Common myeloid progenitor, CD34-positive (primary cell): ENCODE data around the gene SH2B3.
A peak's percentile ranks its signal among the peaks of the same experiment; 100 is the strongest.
"Not testable (repeated sequence)": the region's sequence is repeated elsewhere in the genome, so short reads cannot be mapped to it uniquely, and the experiment has no call there.

Source experiments
- CTCF ChIA-PET: fragments of 350-600 bp; sonication (Branson Sonifier 250); formaldehyde crosslinking; loops from one replicate; lab custom pipeline; 2021; ENCODE audit warnings: antibody characterized with exemption; lab: Charles Lee
- POLR2A ChIA-PET: fragments of 350-600 bp; sonication (Branson Sonifier 250); formaldehyde crosslinking; loops from one replicate; lab custom pipeline; 2021; ENCODE audit warnings: antibody characterized with exemption; lab: Charles Lee
- DNase-seq, 3 donors: peaks; one replicate each; pipeline versions ENCODE4 v3.0.0 to v3.0.0-alpha.2; 2013
- H3K27ac ChIP-seq, 2 experiments: 1 replicate in 1 of 2; 2 replicates in 1 of 2; pipeline ENCODE4 v1.7.0; 2013; ENCODE audit warnings: inconsistent platforms in 2 of 2, low read length in 2 of 2, mild to moderate bottlenecking in 2 of 2, low read depth in 1 of 2, moderate library complexity in 1 of 2; ENCODE audit not compliant: severe bottlenecking in 2 of 2, insufficient read depth in 1 of 2, poor library complexity in 1 of 2
- H3K27me3 ChIP-seq, 5 experiments: replicated peaks in 2 of 5; 1 replicate in 3 of 5; 2 replicates in 2 of 5; pipeline versions ENCODE4 v1.6.1 to v1.7.0; 2013; ENCODE audit warnings: low read length in 4 of 5, mild to moderate bottlenecking in 2 of 5, moderate library complexity in 2 of 5, inconsistent platforms in 1 of 5; ENCODE audit not compliant: insufficient read depth in 5 of 5, control insufficient read depth in 4 of 5
- H3K36me3 ChIP-seq, 4 experiments: 1 replicate in 2 of 4; 2 replicates in 2 of 4; pipeline versions ENCODE4 v1.6.1 to v1.7.0; 2013; ENCODE audit warnings: low read length in 3 of 4, control low read depth in 1 of 4, mild to moderate bottlenecking in 1 of 4; ENCODE audit not compliant: control insufficient read depth in 4 of 4, insufficient read depth in 4 of 4
- H3K4me1 ChIP-seq, 4 experiments: 1 replicate in 3 of 4; 2 replicates in 1 of 4; pipeline versions ENCODE4 v1.6.1 to v1.7.1; 2013; ENCODE audit warnings: low read length in 3 of 4, mild to moderate bottlenecking in 3 of 4, control low read depth in 1 of 4, inconsistent platforms in 1 of 4, moderate library complexity in 1 of 4; ENCODE audit not compliant: control insufficient read depth in 4 of 4, insufficient read depth in 4 of 4; ENCODE audit errors: control extremely low read depth in 1 of 4
- H3K4me3 ChIP-seq, 7 experiments: 1 replicate in 4 of 7; 2 replicates in 3 of 7; pipeline versions ENCODE4 v1.5.1 to v1.7.0; 2013; ENCODE audit warnings: mild to moderate bottlenecking in 7 of 7, low read length in 6 of 7, moderate library complexity in 6 of 7, inconsistent platforms in 2 of 7, low read depth in 2 of 7, control low read depth in 1 of 7; ENCODE audit not compliant: insufficient read depth in 4 of 7, control insufficient read depth in 1 of 7; ENCODE audit errors: extremely low read depth in 1 of 7
- H3K9me3 ChIP-seq, 5 experiments: 1 replicate in 4 of 5; 2 replicates in 1 of 5; pipeline versions ENCODE4 v1.6.1 to v1.7.1; 2013; ENCODE audit warnings: low read length in 4 of 5, mild to moderate bottlenecking in 2 of 5, inconsistent platforms in 1 of 5, low read depth in 1 of 5, moderate library complexity in 1 of 5; ENCODE audit not compliant: control insufficient read depth in 4 of 5, insufficient read depth in 2 of 5; ENCODE audit errors: control extremely low read depth in 1 of 5
- WGBS: methylation state at CpG from one replicate; pipeline ENCODE4 v1.1.5; 2013; ENCODE audit not compliant: insufficient coverage; 5-methylcytosine and 5-hydroxymethylcytosine counted together

Gene SH2B3

DNA sequence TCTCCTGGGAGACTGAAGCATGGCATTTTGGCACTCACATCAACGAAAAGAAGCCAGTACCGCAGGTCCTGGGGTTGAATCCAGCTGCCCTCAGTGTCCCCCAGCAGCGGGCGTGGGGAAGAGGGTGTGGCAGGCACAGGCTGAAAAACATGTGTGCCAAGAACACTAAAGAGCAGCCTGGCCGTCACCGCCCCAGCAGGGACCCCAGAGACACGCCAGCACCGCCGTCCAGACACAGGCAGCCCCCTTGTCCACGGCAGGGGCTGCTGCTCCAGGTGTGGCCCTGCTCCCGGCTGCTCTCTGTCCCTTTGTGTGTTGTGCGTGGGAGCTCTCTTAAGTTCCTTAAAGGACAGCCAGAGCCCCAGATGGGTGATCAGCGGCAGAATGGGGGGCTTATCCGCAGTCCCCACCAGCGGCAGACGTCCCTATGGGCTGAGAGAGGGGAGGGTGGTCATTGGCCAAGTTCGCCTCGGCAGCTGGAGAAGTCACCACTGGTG lies 37.4 kb upstream of the SH2B3 start:
- H3K27me3 ChIP-seq: no peaks in the 10 kb centered on the region
- H3K9me3 ChIP-seq: no peaks in the 10 kb centered on the region
- WGBS: 0% methylated on average over 16 of the region's 18 CpGs
- H3K4me3 ChIP-seq: peak overlapping the region; percentile 51 to 79 (median 71)
- POLR2A ChIA-PET: no interaction called here
- peak overlapping the region in 1 of 2 experiments; percentile 14 for H3K27ac ChIP-seq
- peak in 2 of 3 donors; percentile 30 to 51 for DNase-seq
- H3K36me3 ChIP-seq: peaks cover 3 to 12% (median 9%) of the 10 kb centered on the region in 4 experiments
- CTCF ChIA-PET: interaction anchor here (0.5 to 3.2 kb wide), 5 partner anchors 10 to 83 kb away, joined by 3 to 11 read pairs (median 7); no protein-coding TSS in a partner anchor
- peaks cover 3 to 27% (median 23%) of the 10 kb centered on the region in 4 experiments for H3K4me1 ChIP-seq

DNA sequence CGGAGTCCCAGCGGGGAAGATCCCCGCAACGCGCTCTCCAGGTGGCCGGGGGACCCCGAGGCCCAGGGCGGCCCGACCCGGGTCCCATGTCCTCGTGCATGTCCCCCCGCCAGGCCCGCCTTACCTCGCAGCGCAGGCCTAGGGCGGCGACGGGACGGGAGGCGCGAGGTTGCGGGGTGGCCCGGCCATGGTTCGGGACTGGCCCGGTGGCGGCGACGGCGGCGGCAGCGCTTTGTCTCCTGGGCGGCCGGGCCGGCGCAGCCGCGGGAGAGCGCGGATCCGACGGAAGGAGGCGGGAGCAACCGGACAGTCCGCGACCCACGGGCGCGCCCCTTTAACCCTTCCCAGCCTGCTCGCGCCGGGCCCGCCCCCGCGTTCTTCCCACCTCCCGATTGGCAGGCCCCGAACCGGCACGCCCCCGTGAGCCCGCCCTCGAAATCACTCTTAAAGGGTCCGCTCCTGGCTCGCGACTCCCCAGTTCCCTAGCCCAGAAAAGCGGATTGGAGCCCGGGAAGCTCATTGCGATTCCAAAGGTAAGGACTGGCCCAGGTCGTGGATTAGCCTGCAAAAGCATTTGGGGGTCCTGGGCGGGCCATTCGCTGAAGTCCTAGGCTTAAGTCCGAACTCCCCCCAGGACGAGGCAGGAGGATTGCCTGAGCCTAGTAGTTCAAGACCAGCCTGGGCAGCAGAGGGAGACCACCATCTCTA lies 36.8 kb upstream of the SH2B3 start, which contains the start of gene PHETA1:
TSS of gene PHETA1 (minus strand) at position 308 of the 708 bp plus-strand sequence. CDS start 5,668 bp downstream, outside the sequence.
- ChIA-PET POLR2A (interaction anchor here (1.0 kb wide), 1 partner anchor 8 kb away, joined by 3 read pairs; no protein-coding TSS in a partner anchor), CTCF (interaction anchor here (0.9 to 3.2 kb wide), 8 partner anchors 9 to 1102 kb away, joined by 3 to 11 read pairs (median 4); no protein-coding TSS in a partner anchor)
- 0% methylated on average over 53 of the region's 72 CpGs for WGBS
- H3K4me1 ChIP-seq: peaks cover 3 to 27% (median 23%) of the 10 kb centered on the region in 4 experiments
- H3K27me3 ChIP-seq: no peaks in the 10 kb centered on the region
- H3K9me3 ChIP-seq: no peaks in the 10 kb centered on the region
- peak; percentile 56 to 66 (median 56) for DNase-seq
- H3K4me3 ChIP-seq: peak within 1 kb of the TSS; percentile 51 to 79 (median 71)
- peak within 1 kb of the TSS in 1 of 2 experiments; percentile 14 for H3K27ac ChIP-seq
- H3K36me3 ChIP-seq: peaks cover 3 to 11% (median 4%) of the 10 kb centered on the region in 4 experiments

DNA sequence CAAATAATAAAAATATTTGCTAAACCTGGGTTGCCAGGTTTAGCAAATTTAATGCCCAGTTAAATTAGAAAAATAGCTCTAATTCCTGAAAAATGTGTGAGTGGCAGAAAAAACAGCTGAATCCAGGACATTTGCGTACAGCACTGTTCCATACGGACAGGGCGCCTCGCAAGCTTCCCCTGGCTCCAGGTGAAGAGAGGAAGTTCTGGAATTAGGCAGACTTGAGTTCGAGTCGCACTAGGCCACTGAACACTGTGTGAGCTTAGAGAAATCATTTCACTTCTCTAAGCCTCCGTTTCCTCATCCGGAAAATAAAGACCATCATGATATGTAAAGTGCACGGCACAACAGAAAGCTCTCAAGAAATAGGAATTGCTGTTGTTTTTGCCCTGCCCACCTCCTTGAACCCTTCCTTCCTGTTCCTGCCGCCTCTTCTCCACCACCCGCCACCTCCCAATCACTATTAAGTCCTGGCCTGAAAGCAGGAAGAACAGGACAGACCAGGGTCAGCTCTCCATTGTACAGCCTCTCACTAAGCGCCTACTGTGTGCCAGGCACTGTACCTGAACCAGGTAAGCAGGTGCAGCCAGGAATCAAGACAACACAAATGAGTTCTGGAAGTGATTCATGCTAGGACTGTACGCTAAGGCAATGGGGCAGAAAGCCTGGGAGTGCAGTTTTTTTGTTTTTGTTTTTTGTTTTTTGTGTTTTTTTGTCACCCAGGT lies 36.1 kb upstream of the SH2B3 start:
- ChIA-PET POLR2A (interaction anchor here (1.0 kb wide), 1 partner anchor 9 kb away, joined by 3 read pairs; no protein-coding TSS in a partner anchor), CTCF (interaction anchor here (0.9 to 3.2 kb wide), 8 partner anchors 9 to 1101 kb away, joined by 3 to 11 read pairs (median 4); no protein-coding TSS in a partner anchor)
- Histone ChIP-seq H3K4me3 (peak overlapping the region in 6 of 7 experiments; percentile 61 to 79 (median 74)), H3K4me1 (peaks cover 3 to 27% (median 23%) of the 10 kb centered on the region in 4 experiments), H3K9me3 (no peaks in the 10 kb centered on the region), H3K27me3 (no peaks in the 10 kb centered on the region), H3K27ac (no peak overlapping the region), H3K36me3 (peaks cover 3 to 10% (median 4%) of the 10 kb centered on the region in 4 experiments)
- 44% methylated on average over 12 of the region's 13 CpGs for WGBS
- DNase-seq: no peak

DNA sequence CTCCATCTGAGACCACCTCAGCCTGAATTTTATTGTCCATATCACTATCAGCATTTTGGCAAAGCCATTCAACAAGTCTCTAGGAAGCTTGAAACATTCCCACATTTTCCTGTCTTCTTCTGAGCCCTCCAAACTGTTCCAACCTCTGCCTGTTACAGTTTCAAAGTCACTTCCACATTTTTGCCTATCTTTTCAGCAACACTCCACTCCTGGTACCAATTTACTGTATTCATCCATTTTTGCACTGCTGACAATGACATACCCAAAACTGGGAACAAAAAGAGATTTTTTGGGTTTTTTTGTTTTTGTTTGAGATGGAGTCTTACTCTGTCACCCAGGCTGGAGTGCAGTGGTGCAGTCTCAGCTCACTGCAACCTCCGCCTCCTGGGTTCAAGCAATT lies 32.5 kb upstream of the SH2B3 start:
- DNase-seq, H3K4me3 ChIP-seq, POLR2A ChIA-PET, H3K36me3 ChIP-seq, H3K9me3 ChIP-seq, H3K27ac ChIP-seq, H3K27me3 ChIP-seq: not testable (repeated sequence)
- H3K4me1 ChIP-seq: peaks cover 0 to 16% (median 14%) of the 10 kb centered on the region in 4 experiments
- 100% methylated on average over 1 of the region's 1 CpG for WGBS
- CTCF ChIA-PET: interaction anchor here (0.6 kb wide), 2 partner anchors 18 to 101 kb away, joined by 3 to 4 read pairs; no protein-coding TSS in a partner anchor

DNA sequence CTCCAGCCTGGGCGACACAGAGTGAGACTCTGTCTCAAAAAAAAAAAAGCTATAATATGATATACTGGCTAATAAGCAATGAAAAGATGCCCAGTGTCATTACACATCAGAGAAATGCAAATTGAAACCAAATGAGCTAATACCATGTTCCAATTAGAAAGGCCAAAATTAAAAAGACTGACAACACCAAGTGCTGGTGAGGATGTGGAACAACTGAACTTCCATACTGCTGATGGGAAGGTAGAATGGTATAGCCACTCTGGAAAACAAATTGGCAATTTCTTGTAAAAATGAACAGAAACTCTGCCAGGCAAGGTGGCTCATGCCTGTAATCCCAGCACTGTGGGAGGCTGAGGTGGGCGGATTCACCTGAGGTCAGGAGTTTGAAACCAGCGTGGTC lies 28.3 kb upstream of the SH2B3 start:
- ChIA-PET POLR2A (no interaction called here), CTCF (interaction anchor here (1.2 kb wide), 1 partner anchor 73 kb away, joined by 3 read pairs; no protein-coding TSS in a partner anchor)
- Histone ChIP-seq H3K27ac (no peak overlapping the region), H3K9me3 (peaks cover 0 to 4% (median 0%) of the 10 kb centered on the region in 5 experiments), H3K27me3 (no peaks in the 10 kb centered on the region), H3K4me3 (no peak overlapping the region), H3K4me1 (no peaks in the 10 kb centered on the region), H3K36me3 (no peaks in the 10 kb centered on the region)
- DNase-seq: no peak
- WGBS: 100% methylated on average over 2 of the region's 3 CpGs

DNA sequence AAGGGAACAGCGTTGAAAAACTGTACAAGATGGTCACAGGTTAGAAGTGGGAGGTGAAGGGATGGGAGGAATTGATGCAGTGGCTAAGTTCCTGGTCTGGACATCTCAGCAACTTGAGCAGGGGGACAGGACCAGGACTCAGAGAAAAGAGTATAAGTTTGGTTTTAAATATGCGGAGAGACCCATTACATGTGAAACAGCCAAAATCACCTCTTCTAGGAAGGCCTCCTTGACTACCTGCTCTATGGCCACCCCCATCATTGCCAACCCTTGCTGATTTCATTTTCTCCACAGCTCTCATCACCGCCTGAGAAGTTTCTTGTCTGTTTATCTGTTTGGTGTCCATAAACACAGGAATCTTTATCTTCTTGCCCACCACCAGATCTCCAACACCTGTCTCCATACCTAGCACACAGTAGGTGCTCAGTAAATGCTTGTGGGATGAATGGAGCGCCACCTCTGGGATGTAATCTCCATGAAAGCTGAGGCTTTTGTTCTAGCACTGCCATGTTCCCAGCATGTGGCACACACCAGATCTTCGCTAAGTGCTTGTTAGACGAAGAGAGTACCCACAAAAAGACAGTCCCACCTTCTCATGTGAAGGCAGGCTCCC lies 25.7 kb upstream of the SH2B3 start:
- no peak overlapping the region for H3K27ac ChIP-seq
- H3K9me3 ChIP-seq: peaks cover 0 to 4% (median 0%) of the 10 kb centered on the region in 5 experiments
- no peak overlapping the region for H3K4me3 ChIP-seq
- no peaks in the 10 kb centered on the region for H3K4me1 ChIP-seq
- H3K27me3 ChIP-seq: no peaks in the 10 kb centered on the region
- POLR2A ChIA-PET: no interaction called here
- DNase-seq: no peak
- WGBS: 100% methylated on average over 4 of the region's 6 CpGs
- no peaks in the 10 kb centered on the region for H3K36me3 ChIP-seq
- CTCF ChIA-PET: interaction anchor here (1.1 kb wide), 1 partner anchor 72 kb away, joined by 3 read pairs; no protein-coding TSS in a partner anchor
